ENCODE data around the gene RAB14.

RAB14 gene

GRCh38 chr9:121218357-121219027 lies 16.8 kb upstream of the RAB14 start:
- no peak for DNase-seq

GRCh38 chr9:121217609-121218292 lies 16.1 kb upstream of the RAB14 start:
- no peak for DNase-seq

- DNase-seq: no peak
Measured at GRCh38 chr9:121216271-121216805, 14.7 kb upstream of the RAB14 start.

GRCh38 chr9:121214005-121214404 lies 12.3 kb upstream of the RAB14 start:
- DNase-seq: no peak

GRCh38 chr9:121213136-121213806 lies 11.6 kb upstream of the RAB14 start:
- peak; percentile 78 for DNase-seq

GRCh38 chr9:121210536-121210935 lies 8.9 kb upstream of the RAB14 start:
- DNase-seq: no peak

GRCh38 chr9:121207371-121207940 lies 5.8 kb upstream of the RAB14 start:
- no peak for DNase-seq

- DNase-seq: no peak
Measured at GRCh38 chr9:121206516-121207370, 5.1 kb upstream of the RAB14 start.

GRCh38 chr9:121204611-121205010 lies 2.9 kb upstream of the RAB14 start:
- no peak for DNase-seq

- DNase-seq: no peak
Measured at GRCh38 chr9:121204121-121204520, 2.5 kb upstream of the RAB14 start.

GRCh38 chr9:121201045-121201737 lies 478 bp downstream of the RAB14 start:
- DNase-seq: no peak

GRCh38 chr9:121200356-121200755 lies 1.3 kb downstream of the RAB14 start:
- no peak for DNase-seq

GRCh38 chr9:121199921-121200320 lies 1.7 kb downstream of the RAB14 start:
- no peak for DNase-seq

- DNase-seq: no peak
Measured at GRCh38 chr9:121198512-121199042, 3.1 kb downstream of the RAB14 start.

- no peak for DNase-seq
Measured at GRCh38 chr9:121197132-121197531, 4.5 kb downstream of the RAB14 start.

GRCh38 chr9:121196389-121196788 lies 5.3 kb downstream of the RAB14 start:
- DNase-seq: no peak

GRCh38 chr9:121194730-121195129 lies 6.9 kb downstream of the RAB14 start:
- no peak for DNase-seq

GRCh38 chr9:121192959-121193640 lies 8.6 kb downstream of the RAB14 start:
- DNase-seq: no peak

- DNase-seq: no peak
Measured at GRCh38 chr9:121192518-121192917, 9.2 kb downstream of the RAB14 start.

- DNase-seq: no peak
Measured at GRCh38 chr9:121191235-121191634, 10.4 kb downstream of the RAB14 start.

- no peak for DNase-seq
Measured at GRCh38 chr9:121189660-121190059, 12.0 kb downstream of the RAB14 start.
